ENCODE measurements around the gene IFNL1.
"Not testable (repeated sequence)": the region's sequence is repeated elsewhere in the genome, so short reads cannot be mapped to it uniquely, and the experiment has no call there.

Gene IFNL1

GRCh38 chr19:39270036-39270871 lies 26.0 kb upstream of the IFNL1 start:
- no peak for DNase-seq

- not testable (repeated sequence) for DNase-seq
Observed at GRCh38 chr19:39273859-39274258, 22.3 kb upstream of the IFNL1 start.

- no peak for DNase-seq
Observed at GRCh38 chr19:39275578-39275977, 20.6 kb upstream of the IFNL1 start.

- DNase-seq = no peak
Observed at GRCh38 chr19:39276740-39277139, 19.5 kb upstream of the IFNL1 start.

GRCh38 chr19:39277598-39277997 lies 18.6 kb upstream of the IFNL1 start:
- no peak for DNase-seq

- no peak for DNase-seq
Observed at GRCh38 chr19:39282021-39282420, 14.2 kb upstream of the IFNL1 start.

- DNase-seq = no peak
Observed at GRCh38 chr19:39284032-39284431, 12.2 kb upstream of the IFNL1 start.

- no peak for DNase-seq
Observed at GRCh38 chr19:39293394-39293793, 2.8 kb upstream of the IFNL1 start.

GRCh38 chr19:39296906-39297305 lies 699 bp downstream of the IFNL1 start:
- peak; percentile 47 for DNase-seq

GRCh38 chr19:39297931-39298634 lies 1.9 kb downstream of the IFNL1 start:
- DNase-seq = no peak

- no peak for DNase-seq
Observed at GRCh38 chr19:39299404-39299803, 3.2 kb downstream of the IFNL1 start.

GRCh38 chr19:39299832-39300231 lies 3.6 kb downstream of the IFNL1 start:
- no peak for DNase-seq

GRCh38 chr19:39301021-39301420 lies 4.8 kb downstream of the IFNL1 start:
- DNase-seq = no peak

- no peak for DNase-seq
Observed at GRCh38 chr19:39301562-39301961, 5.4 kb downstream of the IFNL1 start.

- no peak for DNase-seq
Observed at GRCh38 chr19:39303373-39304184, 7.4 kb downstream of the IFNL1 start.

GRCh38 chr19:39304185-39304513 lies 7.9 kb downstream of the IFNL1 start:
- DNase-seq = no peak

- DNase-seq = no peak
Observed at GRCh38 chr19:39304701-39305571, 8.7 kb downstream of the IFNL1 start.

- no peak for DNase-seq
Observed at GRCh38 chr19:39306075-39306474, 9.9 kb downstream of the IFNL1 start.

- peak; percentile 72 for DNase-seq
Observed at GRCh38 chr19:39307046-39307821, 11.0 kb downstream of the IFNL1 start.

- no peak for DNase-seq
Observed at GRCh38 chr19:39307822-39308530, 11.8 kb downstream of the IFNL1 start.

Data from NCI-H1105 treated with DMSO at 0.1 percent for 48 hours (cell line).